ENCODE data around the gene RBMS1. TPM values are rescaled to one million over a fixed set of nuclear protein-coding genes. Genes with fewer than 3 reads are reported as not detected.
A peak's percentile ranks its signal among the peaks of the same experiment; 100 is the strongest.

The RBMS1 gene
- total RNA-seq, 1 donor from 2014 or later, result 136 TPM

DNA sequence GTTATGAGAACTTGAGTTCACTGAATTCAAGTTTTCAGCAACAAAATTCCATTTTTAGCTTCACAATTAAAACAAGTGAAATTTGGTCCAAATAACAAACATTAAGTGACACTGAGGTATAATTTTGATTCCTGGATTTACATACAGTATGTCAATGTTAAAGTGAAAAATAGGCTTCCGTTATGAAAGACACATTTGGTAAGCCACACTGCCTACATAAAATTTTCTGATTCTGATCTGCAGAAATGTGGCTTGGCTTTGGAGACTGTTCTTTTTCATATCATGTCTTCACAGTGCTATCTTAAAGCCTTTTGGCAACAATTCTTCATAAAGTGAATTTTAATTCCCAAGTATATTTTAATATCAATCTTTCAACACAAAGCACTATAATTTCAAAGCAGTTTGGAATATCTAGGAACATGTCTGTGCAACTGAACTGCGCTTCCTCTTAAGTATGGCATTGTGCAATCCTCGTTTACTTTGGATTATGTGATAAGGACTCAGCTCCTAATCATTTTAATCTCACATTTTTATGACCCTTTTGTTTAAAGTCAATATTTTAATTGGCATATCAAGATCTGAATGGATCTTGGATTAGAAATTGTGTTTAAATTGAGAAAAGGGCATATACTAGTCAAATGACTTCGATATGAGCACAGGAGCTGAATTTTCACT lies 60.0 kb downstream of the RBMS1 start:
- H3K27ac Mint-ChIP-seq (ENCODE audit: unreplicated experiment), result no peak overlapping the region
- H3K36me3 Mint-ChIP-seq (ENCODE audit: low read depth, unreplicated experiment), result peaks cover 23% of the 10 kb centered on the region
- DNase-seq (ENCODE audit: low spot score), result no peak

DNA sequence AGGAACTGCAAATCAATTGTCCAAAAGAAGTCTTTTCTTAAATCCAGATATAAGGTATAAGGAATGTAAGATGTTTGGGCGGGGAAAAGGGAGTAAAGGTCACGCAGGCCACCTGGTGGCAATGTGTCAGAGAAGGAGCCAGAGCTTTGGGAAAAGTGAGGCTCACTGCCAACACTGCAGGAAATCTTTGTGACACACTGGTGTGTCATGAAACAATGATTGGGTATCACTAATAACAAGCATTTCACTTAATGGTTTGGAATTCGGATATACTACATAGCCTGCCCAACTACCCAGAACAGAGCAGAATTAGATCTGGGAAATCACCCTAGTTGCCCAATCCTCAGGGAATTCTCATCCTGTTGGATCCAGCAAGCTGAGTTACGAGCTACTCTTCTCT lies 61.0 kb downstream of the RBMS1 start:
- H3K36me3 Mint-ChIP-seq (ENCODE audit: low read depth, unreplicated experiment), result peaks cover 14% of the 10 kb centered on the region
- no peak for DNase-seq (ENCODE audit: low spot score)
- peaks cover 2% of the 10 kb centered on the region for H3K27me3 Mint-ChIP-seq (ENCODE audit: unreplicated experiment)
- no peak overlapping the region for H3K27ac Mint-ChIP-seq (ENCODE audit: unreplicated experiment)
- no peak overlapping the region for H3K4me3 Mint-ChIP-seq (ENCODE audit: unreplicated experiment)
- peaks cover 18% of the 10 kb centered on the region for H3K4me1 Mint-ChIP-seq (ENCODE audit: unreplicated experiment)
- H3K9me3 Mint-ChIP-seq (ENCODE audit: unreplicated experiment), result no peaks in the 10 kb centered on the region
- TF ChIP-seq CTCF (IDR thresholded peaks at IDR 0.05; ENCODE audit: unreplicated experiment), result no peak

More for the DNA sequence above, 60.0 kb downstream of the RBMS1 start:
- Mint-ChIP-seq H3K4me1 (ENCODE audit: unreplicated experiment) (peaks cover 12% of the 10 kb centered on the region), H3K4me3 (ENCODE audit: unreplicated experiment) (no peak overlapping the region), H3K27me3 (ENCODE audit: unreplicated experiment) (peaks cover 4% of the 10 kb centered on the region), H3K9me3 (ENCODE audit: unreplicated experiment) (no peaks in the 10 kb centered on the region)
- no peak for TF ChIP-seq CTCF (IDR thresholded peaks at IDR 0.05; ENCODE audit: unreplicated experiment)

DNA sequence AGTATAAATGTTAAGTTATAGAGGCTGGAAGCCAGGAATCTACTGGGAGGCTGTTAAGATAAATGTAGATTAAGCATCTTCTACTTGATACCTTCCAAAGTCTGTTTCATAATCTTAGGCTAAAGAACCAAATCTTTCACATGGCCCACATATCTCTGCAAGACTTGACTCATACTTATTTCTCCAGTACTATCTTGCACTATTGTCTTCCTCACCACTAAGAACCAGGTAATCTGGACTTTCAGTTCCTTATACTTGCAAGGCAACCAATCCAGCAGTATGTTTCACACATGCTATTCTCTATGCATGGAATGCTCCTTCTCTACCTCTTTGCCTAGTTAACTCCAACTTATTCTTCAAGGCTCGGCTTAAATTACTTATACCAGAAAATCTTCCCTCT lies 62.2 kb downstream of the RBMS1 start:
- H3K27me3 Mint-ChIP-seq (ENCODE audit: unreplicated experiment), result peaks cover 2% of the 10 kb centered on the region
- H3K4me1 Mint-ChIP-seq (ENCODE audit: unreplicated experiment), result peaks cover 23% of the 10 kb centered on the region
- no peak for DNase-seq (ENCODE audit: low spot score)
- no peak overlapping the region for H3K4me3 Mint-ChIP-seq (ENCODE audit: unreplicated experiment)
- no peak overlapping the region for H3K27ac Mint-ChIP-seq (ENCODE audit: unreplicated experiment)
- peaks cover 19% of the 10 kb centered on the region for H3K36me3 Mint-ChIP-seq (ENCODE audit: low read depth, unreplicated experiment)
- no peaks in the 10 kb centered on the region for H3K9me3 Mint-ChIP-seq (ENCODE audit: unreplicated experiment)
- TF ChIP-seq CTCF (IDR thresholded peaks at IDR 0.05; ENCODE audit: unreplicated experiment), result no peak

DNA sequence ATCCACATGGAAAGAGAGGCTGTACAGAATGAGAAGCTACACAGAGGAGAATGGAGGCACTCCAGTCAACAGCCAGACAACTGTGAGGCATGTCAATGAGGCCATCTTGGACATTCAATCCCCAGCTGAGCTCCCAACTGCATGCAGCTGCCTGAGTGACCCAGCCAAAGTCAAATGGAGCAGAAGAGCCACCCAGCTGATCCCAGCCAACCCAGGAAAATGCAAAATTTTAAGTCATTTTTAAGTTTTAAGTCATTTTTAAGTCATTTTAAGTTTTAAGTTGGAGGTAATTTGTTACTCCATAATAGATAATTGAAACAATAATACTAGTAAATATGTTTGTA lies 63.6 kb downstream of the RBMS1 start:
- H3K4me1 Mint-ChIP-seq (ENCODE audit: unreplicated experiment), result peaks cover 24% of the 10 kb centered on the region
- no peaks in the 10 kb centered on the region for H3K27me3 Mint-ChIP-seq (ENCODE audit: unreplicated experiment)
- no peak for DNase-seq (ENCODE audit: low spot score)
- peaks cover 19% of the 10 kb centered on the region for H3K36me3 Mint-ChIP-seq (ENCODE audit: low read depth, unreplicated experiment)
- H3K27ac Mint-ChIP-seq (ENCODE audit: unreplicated experiment), result no peak overlapping the region
- no peak for TF ChIP-seq CTCF (IDR thresholded peaks at IDR 0.05; ENCODE audit: unreplicated experiment)
- H3K4me3 Mint-ChIP-seq (ENCODE audit: unreplicated experiment), result no peak overlapping the region
- no peaks in the 10 kb centered on the region for H3K9me3 Mint-ChIP-seq (ENCODE audit: unreplicated experiment)

DNA sequence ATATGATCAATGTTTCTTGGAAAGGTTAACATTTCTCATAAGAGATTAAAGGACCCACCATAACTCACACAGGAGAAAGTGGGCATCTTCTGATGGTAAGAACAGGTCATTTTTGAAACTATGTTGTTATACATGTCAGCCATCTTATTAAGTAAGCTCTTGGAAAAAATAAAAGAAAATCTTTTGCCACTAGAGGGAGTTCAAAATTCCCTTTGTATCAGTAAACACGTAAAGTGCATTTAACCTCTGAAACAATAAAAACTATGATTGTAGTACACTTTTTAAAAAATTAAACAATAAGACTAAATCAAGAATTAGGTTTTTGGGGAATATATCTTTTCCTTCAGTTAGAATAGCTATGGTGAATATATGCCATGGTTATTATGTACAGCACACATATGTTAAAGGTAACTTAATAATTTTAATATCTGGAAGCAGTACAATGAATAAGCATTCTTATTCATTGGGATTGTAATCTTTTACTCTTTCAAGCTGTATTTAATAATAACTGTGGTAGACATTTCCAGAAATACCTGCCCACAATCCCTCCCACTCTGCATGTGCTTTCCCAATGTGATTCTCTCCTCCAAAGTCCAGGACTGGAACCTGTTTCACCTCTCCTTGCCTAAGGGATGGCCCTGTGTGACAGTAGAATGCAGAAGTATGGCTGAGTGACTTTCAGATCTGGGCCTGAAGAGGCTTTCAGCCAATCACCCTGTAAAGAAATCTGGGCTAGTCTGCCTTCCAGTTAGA lies 64.2 kb downstream of the RBMS1 start:
- no peak overlapping the region for H3K27ac Mint-ChIP-seq (ENCODE audit: unreplicated experiment)
- DNase-seq (ENCODE audit: low spot score), result no peak

More for the DNA sequence above, 64.2 kb downstream of the RBMS1 start:
- Mint-ChIP-seq H3K36me3 (ENCODE audit: low read depth, unreplicated experiment) (peaks cover 19% of the 10 kb centered on the region), H3K9me3 (ENCODE audit: unreplicated experiment) (no peaks in the 10 kb centered on the region), H3K4me3 (ENCODE audit: unreplicated experiment) (no peak overlapping the region), H3K27me3 (ENCODE audit: unreplicated experiment) (no peaks in the 10 kb centered on the region), H3K4me1 (ENCODE audit: unreplicated experiment) (peaks cover 24% of the 10 kb centered on the region)
- peak; percentile 79 for TF ChIP-seq CTCF (IDR thresholded peaks at IDR 0.05; ENCODE audit: unreplicated experiment)
